Activated gamma-delta T cell (primary cell): ENCODE results near the gene SBK1.

Experiments
- DNase-seq: peaks from one replicate; lab custom pipeline; 2025; lab: John Stamatoyannopoulos, UW

The SBK1 gene

DNA sequence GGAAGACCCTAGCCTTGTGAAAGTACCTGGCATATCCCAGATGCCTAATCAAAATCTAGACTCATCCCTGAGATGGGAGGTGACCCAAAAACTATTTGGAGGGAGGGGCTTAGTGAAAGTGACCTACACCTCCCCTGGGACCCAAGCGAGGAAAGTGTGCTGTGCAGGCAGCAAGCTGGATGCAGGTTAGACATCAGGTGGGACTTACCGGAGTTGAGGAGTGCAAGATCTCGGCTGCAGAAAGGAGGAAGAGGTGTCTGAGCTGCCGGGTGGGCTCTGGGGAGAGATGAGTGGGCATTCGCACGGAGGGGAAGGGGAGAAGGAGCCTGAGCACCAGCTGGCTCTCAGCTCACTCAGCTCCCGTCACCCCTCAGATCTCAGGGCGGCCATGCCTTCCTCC lies 10.3 kb upstream of the SBK1 start:
- no peak for DNase-seq

DNA sequence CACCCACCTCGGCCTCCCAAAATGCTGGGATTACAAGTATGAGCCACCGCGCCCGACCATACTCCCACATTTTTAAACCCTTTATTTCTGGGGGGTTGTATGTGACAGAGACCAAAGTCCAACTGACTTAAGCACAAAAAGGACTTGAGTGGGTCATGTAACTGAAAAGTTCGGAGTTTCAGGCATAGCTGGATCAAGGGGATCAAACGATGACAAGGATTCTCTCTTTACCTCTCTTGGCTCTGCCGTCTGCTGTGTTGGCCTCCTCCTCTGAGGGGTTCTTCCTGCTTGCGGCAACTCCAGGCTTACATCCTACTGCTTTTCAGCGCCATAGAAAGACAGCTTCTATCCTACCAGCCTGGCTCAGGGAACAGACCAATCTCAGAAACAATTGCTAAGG lies 9.2 kb upstream of the SBK1 start:
- DNase-seq = no peak

DNA sequence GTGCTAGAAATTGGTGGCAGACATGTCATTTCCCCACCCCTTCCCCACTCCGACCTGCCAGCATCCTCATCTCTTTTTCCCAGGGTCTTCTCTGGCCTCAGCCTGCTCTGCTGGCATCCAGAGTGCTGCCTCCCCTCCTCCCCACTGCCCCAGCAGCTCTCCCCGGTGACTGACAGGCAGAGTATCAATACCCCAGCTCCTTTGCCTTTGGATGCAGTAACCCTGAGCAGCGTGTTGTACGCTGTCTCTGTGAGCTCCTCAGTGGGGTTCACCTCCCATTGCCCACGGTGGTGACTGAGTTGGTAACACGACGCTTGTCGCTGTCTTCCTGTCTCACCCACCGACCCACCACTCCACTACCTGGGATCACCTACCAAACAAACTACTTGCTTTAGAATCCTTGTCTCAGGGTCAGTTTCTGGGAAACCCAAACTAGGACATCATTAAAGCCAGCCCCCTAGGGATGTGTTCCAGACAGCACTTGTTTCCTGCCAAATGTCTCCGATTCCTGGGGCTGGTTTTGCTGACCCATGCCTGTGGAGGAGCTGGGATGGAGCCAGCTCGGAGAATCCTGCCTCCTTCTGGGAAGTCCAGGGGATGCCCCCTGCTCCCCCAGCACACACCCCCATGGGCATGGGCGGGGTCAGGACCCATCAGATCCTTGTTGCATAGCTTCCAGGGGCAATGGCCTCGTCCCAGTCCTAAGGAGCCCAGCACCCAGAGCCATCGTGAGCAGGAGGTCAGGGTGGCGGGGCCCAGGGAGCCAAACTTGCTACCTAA lies 8.3 kb upstream of the SBK1 start:
- DNase-seq = no peak

DNA sequence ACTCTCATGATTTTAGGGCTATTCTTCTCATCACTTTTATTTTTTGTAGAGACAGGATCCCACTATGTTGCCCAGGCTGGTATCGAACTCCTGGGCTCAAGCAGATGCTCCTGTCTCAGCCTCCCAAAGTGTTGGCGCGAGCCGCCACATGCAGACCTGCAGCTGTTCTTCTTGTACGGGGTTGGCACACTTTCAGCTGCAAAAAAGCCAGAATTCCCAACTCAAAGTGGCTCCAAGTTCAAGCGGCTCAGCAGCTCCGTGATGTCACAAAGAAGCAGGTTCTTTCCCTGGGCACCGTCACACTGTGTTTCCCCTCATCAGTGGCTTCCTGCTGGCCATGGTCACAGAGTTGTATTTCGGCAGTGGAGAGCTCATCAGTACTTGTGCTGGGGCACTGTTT lies 6.7 kb upstream of the SBK1 start:
- DNase-seq = no peak

DNA sequence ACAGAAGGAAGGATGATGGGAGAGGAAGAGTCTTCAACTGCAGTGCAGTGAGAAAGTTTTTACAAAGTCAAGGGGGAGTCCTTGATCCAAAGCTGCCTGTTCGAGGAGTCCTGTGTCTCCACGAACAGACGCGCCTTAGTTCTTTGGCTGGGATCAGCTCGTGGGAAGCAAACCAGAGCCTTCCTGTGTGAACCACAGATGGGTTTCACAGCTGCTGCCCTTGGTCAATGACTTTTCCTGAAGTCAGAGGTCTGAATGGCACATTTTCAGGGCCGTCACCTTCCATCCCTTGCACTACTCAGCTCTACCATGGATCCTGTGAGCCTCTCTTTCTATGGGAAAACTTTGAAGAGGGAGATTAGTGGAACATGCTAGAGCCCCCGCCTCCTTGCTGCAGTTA lies 4.2 kb upstream of the SBK1 start:
- no peak for DNase-seq

DNA sequence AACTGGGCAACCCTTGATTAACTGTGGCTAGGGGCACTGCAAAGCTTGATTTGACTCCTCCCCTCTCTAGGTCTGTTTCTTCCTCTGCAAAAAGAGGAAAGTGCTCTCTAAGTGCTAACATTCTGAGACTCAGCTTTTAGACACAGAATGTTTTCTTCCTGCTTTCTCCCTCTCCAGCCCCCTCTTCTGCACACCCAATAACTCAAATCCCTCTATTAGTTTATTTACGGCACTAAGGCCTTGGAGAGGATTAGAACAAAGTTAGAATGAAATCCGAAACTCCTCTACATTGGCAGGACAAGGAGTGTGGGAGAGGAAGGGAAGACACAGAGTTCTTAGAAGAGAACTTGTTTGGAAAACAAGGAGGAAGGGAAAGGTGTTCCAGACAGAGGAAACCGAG lies 3.3 kb upstream of the SBK1 start:
- no peak for DNase-seq

DNA sequence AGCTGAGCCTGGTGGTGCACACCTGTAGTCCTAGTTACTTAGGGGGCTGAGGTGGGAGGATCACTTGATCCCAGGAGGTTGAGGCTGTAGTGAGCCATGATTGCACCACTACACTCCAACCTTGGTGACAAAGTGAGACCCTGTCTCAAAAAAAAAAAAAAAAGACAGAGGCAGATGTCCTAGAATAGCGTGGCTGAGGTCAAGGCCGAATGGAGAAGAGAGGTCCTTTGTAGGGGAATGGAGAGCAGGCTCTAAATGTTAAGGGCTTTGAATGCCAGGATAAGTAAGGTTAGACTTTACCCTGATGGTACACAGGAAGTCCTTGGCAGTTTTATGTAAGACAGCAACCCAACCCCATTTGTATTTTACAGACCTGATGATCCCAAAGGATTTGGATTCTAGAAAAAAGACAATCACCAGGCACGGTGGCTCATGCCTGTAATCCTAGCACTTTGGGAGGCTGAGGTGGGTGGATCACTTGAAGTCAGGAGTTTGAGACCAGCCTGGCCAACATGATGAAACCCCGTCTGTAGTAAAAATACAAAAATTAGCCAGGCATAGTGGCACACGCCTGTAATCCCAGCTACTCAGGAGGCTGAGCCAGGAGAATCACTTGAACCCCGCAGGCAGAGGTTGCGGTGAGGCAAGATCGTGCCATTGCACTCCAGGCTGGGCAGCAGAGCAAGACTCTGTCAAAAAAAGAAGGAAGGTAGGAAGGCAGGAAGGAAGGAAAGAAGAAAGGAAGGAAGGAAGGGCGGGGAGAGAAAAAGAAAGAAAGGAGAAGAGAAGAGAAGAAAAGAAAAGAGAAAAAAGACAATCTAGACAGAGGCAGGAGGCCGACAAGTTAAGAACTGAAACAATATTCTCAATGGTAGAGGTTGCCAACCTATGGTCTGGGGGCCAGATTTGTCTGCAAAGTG lies 2.1 kb upstream of the SBK1 start:
- DNase-seq = no peak

DNA sequence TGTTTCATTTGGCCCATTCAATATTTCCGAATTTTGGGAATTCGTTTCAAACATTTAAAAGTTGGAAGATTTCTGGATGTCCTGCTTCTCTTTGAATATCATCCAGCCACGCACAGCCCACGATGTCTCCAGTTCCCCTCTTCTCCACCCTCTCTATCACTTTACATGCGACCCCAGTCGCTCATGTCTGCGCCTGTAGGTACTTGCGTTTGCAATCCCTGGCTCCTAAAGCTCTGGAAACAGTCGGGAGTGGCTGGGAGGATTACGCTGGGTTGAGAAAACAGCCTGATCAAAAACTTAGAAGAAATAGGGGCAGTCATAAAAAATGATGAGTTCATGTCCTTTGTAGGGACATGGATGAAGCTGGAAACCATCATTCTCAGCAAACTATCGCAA lies 1.5 kb upstream of the SBK1 start:
- DNase-seq = no peak

DNA sequence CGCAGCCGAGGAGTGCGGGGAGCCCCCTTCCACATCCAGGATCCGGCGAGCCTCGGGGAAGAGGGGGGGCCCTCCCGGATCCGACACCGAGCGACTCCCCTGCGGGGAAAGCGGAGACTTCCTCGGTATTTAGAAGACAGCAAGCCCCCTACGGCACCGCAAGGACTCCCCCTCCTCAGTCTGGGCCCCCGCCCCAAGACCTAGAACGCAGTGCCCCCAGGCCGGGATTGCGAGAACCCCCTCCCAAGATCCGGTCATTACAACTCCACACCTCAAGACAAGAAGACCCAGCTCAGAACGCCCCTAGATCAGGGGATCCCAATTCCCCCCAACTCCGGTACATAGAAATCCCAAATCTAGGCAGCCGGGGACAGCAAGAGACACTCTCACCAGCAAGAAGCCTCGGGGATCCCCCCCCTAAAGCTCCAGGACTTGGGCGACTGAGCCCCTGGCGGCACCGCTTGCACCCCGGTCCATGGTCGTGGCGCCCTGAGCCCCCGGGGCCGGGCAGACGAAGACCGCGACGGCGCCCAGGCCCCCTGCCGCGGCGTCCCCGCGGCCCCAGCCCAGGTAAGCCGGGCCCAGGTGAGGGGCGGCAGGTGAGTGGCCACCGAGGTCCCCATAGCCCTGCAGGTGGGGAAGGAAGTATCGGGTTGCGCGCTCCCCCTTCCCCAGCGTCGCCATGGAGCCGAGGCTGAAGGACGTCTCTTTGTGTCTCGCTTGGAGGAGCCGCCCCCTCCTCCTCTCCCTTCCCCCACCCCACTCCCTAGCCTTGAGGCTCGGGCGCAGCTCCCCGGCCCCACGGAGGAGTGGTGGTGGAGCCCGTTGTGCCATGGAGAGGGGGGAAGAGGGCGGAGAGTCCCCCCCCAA lies 641 bp downstream of the SBK1 start:
- no peak for DNase-seq

DNA sequence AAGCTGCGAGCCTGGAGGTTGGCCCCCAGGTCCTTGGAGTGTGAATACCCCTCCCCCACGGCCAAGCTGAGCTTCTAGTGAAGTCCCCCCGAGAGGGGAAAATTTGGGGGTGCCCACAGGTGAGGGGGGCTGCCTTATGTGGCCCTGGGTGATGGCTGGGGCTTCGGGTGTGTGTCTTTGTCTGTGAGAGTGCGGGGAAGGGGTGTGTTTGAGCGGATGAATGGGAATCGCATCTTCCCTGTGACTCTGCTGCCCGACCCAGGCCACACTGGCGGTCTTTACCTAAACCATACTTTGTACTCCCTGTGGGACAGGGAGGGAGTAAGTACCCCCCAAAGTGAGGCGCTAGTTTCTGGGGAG lies 1.3 kb downstream of the SBK1 start:
- no peak for DNase-seq

DNA sequence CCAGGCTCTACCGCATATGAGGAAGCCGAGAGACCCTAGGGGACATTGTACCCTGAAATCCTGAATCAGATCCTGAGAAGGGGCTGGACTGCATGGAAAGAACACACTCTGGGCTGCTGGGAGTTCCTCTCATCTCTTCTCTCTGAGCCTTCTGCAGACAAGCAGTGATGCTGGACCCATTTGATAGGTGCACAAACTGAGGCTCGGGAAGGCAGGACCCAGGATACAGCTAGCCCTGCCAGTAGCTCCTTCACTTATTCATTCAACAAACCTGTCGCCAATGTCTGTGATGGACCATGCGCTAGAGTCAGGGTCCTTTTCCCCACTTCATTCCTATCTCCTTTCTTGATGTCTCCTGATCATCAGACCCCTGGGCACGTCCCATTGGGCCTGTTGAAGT lies 1.9 kb downstream of the SBK1 start:
- no peak for DNase-seq

DNA sequence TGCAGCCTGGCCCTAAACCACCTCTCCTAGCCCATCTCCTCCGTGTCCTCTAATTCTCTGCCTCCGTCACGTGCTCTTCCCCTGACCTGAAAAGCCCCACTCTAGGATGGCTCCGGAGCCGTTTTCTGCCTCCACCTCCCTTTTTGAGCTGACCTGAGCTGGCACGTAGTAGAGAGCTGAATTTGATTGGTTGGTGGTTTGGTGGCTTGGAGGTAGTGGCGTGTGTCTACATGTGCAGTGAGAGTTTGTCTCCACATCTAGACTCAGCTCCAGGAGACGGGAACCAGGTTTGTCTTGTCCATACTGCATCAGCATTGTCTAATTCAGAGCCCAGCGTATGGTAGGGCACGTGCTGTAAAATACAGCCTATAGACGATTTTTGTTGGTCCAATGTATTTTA lies 3.0 kb downstream of the SBK1 start:
- DNase-seq = no peak

DNA sequence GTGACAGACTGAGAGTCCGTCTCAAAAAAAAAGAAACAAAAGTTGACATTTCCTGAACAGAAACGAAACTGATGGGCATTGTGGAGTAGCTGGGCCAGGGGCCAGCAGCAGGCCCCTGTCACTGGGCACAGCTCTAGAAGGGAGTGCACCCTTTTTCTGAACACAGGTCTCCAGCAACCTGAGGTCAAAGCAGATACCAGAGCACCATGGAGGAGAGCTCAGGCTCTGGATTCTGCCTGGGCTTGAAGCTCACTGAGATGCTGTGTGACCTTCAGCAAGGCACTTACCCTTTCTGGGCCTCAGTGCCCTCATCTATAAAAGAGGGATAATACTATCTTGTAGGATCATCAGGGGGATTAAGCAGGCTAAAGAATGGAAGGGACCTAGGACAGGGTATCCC lies 5.0 kb downstream of the SBK1 start:
- no peak for DNase-seq

DNA sequence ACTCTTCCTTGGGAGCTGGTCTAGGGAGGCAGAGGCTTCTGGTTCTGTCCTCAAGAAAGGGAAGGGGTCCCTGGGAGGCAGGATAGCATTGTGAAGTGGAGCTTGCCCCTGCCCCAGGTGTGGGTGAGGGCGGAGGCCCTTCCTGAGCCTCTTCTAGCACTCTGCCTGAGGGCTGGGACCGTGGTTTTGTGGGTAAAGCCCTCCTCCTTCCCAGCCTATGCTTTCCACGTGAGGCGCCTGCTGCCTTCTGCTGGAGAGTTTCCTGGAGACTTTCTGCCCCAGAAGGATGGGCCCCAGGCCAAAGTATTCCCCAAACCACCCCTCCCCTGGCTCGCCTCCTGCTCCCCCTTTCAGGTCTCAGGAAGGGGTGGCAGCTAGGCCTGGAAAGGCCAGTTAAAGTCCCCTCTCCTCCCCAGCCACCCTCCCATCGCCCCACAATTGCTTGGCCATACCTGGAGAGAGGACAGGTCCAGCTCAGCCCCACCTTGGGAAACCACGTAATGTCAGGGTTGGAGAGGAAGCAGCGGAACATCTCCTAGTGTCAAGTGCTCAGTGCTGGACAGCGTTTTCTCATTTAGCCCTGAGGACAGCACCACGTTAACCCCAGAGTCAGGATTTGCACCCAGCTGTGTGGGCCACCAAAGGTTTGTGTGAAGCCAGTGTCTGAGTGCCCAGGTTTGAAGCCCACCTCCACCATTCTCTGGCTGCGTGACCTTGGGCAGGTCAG lies 5.6 kb downstream of the SBK1 start:
- no peak for DNase-seq

DNA sequence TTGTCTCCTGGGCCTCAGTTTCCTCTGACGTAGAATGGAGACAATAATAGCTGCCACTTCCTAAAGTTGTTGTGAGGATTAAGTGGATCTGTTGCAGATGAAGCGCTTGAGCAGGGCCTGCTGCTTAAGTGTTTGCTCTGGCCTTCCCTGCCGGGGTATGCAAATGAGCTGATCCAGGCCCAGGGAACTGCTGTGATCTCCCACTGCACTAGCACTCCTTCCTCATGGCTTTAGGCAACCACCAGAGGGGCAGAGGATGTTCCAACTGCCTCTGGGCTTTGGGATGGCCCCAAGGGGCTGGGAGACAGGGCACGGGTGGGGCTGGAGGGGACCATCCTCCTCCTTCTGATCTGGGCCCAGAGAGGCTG lies 6.2 kb downstream of the SBK1 start:
- no peak for DNase-seq

DNA sequence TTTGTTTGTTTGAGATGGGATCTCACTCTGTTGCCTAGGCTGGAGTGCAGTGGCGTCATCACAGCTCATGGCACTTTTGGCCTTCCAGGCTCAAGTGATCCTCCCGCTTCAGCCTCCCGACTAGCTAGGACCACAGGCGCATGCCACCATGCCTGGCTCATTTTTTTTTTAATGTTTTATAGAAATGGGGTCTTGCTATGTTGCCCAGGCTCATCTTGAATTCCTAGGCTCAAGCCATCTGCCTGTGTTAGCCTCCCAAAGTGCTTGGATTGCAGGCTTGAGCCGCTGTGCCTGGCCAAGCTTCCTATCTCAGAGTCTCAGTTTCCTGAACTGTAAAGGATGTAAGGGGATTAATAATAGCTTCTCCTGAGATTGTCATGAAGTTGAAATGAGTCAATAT lies 8.0 kb downstream of the SBK1 start:
- no peak for DNase-seq

DNA sequence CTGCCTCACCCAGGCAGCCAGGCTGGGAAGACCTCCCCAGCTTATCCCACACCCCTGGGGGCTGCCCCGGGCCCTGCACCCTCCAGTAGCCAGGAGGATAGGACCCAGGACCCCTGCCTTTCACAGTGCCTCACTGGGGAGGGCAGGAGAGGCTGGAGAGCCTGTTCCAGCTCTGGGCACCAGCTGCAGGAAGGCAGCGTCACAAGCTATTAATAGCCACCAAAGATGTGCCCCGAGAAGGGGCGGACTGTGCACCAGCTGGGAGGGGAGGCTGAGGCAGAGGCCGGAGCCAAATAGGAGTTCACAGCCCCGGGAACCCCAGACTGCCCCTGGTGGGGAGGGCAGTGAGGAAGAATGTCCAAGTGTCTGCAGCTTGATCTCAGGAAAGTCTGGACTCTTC lies 8.8 kb downstream of the SBK1 start:
- no peak for DNase-seq

DNA sequence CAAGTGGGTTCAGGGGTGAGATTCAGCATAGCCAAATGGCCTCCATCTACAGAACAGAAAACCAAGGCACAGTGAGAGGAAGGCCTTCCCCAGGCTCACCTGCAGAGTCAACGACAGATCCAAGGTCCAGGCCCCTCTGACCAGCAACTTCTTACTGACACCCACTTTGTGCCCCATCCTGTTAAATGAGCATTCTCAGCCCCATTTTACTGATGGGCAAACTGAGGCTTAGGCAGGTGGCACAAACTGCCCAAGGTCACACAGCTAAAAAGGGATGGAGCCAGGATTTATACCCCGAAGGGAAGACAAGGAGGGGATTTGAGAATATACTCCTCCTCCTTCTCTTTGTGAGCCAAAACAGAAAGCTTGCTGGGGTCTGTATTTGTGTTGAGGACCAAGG lies 9.3 kb downstream of the SBK1 start:
- no peak for DNase-seq

DNA sequence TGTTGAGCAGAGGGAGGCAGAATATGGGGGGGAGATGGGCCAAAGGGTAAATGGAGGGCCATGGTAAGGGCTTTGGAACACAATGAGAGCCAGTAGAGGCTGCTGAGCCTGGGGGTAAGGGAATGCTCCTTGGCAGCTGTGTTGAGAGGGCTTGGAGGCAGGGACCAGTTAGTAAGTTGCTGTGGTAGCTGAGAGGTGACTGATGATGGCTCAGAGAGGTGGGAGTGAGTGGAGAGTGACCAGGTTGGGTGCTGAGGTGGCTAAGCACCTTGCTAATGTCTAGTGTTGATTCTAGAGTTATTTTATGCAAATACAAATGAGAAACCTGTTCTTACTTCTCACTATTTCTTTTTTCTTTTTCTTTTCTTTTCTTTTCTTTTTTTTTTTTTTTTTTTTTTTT lies 10.8 kb downstream of the SBK1 start:
- no peak for DNase-seq

DNA sequence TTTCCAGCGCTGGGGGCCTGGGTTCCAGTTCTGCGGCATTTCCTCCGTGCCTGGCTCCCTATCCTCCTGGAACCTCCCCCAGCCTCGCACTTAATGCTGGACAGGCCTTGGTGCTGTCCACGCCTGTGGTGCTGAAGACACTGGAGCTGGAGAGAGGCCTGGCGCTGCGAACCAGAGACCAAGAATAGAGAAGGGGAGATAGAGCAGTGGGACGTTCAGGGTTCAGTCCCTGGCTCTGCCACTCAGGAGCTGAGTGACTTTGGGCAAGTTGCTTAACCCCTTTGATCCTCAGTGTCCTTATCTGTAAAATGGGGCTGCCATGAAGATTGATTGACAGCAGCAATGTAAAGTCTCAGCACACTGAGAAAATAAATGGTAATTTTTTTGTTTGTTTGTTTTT lies 11.9 kb downstream of the SBK1 start:
- DNase-seq = no peak

DNA sequence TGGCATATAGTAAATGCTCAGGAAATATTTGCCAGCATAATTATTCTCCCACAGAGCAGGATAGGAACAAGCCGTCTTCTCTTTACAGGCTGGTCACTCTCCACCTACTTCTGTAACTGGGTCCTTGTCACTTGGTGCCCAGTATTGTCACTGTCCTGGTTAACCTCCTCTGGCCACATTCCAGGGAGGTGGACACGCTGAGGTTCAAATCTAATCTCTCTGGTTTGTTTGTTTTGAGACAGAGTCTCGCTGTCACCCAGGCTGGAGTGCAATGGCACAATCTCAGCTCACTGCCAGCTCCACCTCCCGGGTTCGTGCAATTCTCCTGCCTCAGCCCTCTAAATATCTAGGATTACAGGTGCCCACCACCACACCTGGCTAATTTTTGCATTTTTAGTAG lies 15.6 kb downstream of the SBK1 start:
- no peak for DNase-seq
